SK-N-SH treated with all-trans-retinoic acid at 6 μM for 48 hours (cell line): ENCODE measurements around the gene CSTF2T.

Experiments
- ESRRG ChIP-seq: fragments of 250-450 bp; sonication (Bioruptor Pico); IDR thresholded peaks from 2 replicates; pipeline ENCODE4 v1.6.1; 2021; ENCODE audit warnings: mild to moderate bottlenecking
- GLIS3 ChIP-seq: fragments of 250-450 bp; sonication (Bioruptor Pico); IDR thresholded peaks from 2 replicates; pipeline ENCODE4 v1.5.0; 2020; ENCODE audit warnings: mild to moderate bottlenecking, moderate library complexity
- OSR1 ChIP-seq: fragments of 250-450 bp; sonication (Bioruptor Pico); IDR thresholded peaks from 2 replicates; pipeline ENCODE4 v1.8.0; 2022; ENCODE audit warnings: moderate library complexity, mild to moderate bottlenecking, inconsistent platforms
- ZFP3 ChIP-seq: fragments of 250-450 bp; sonication (Bioruptor Pico); IDR thresholded peaks from 2 replicates; pipeline ENCODE4 v1.5.0; 2020; ENCODE audit warnings: mild to moderate bottlenecking, moderate library complexity
- TF ChIP-seq, protein P1 (sequence below): fragments of 250-450 bp; sonication (Bioruptor Pico); IDR thresholded peaks from 2 replicates; pipeline ENCODE4 v1.5.1; 2020; ENCODE audit warnings: low read depth, mild to moderate bottlenecking, moderate library complexity

DNA sequence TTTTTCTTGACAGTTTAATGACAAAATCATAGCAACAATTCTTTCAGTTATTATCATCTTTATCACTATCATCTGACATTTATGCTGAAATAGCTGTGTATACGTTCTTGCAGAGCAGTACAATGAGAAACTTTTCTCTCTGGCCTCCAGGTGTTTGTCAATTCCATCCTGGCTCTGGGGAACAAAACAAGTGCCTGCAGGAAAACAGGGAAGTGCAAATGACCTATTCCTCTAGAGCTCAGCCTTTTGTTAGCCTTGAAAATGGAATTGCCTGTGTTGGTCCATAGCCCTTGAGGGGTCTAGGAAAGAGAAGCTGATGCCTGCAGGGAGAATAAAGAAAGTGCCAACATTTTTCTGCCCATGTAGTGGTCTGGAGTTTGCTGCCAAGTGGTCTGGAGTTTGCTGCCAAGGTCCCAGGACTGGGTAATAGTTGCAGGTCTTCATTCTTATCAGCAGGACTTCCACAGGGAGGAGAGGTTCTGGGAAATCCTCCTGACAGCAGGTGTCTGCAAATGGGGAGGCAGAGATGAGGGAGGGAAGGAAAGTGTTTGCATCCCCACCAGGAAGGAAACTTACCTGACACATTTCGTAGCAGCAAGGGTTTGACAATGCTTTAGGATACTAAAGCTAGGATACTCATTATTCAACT is 10.1 kb upstream of the CSTF2T start:
- TF ChIP-seq, protein P1, sequence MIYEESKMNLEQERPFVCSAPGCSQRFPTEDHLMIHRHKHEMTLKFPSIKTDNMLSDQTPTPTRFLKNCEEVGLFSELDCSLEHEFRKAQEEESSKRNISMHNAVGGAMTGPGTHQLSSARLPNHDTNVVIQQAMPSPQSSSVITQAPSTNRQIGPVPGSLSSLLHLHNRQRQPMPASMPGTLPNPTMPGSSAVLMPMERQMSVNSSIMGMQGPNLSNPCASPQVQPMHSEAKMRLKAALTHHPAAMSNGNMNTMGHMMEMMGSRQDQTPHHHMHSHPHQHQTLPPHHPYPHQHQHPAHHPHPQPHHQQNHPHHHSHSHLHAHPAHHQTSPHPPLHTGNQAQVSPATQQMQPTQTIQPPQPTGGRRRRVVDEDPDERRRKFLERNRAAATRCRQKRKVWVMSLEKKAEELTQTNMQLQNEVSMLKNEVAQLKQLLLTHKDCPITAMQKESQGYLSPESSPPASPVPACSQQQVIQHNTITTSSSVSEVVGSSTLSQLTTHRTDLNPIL (CRISPR knock-in tag), result no peak
- TF ChIP-seq GLIS3 (CRISPR knock-in tag) (no peak), OSR1 (CRISPR knock-in tag) (no peak), ZFP3 (no peak), ESRRG (CRISPR knock-in tag) (no peak)
